Neural cell (in vitro differentiated cells): ENCODE data around the gene CLSTN2. TPM values are rescaled to one million over a fixed set of nuclear protein-coding genes. Genes with fewer than 3 reads are reported as not detected.

Experiments
- H2AFZ ChIP-seq: fragments of 200-600, 300-800 bp; sonication (generic), shearing (Covaris generic); 2 replicates; pipeline ENCODE4 v1.6.0; 2014; ENCODE audit warnings: low read depth, mild to moderate bottlenecking, antibody characterized with exemption, low read length, moderate library complexity
- H3F3A ChIP-seq: fragments of 200-600 bp; shearing (Covaris generic); 2 replicates; pipeline ENCODE4 v1.6.1; 2016; ENCODE audit warnings: mild to moderate bottlenecking, moderate library complexity, mixed read lengths, antibody characterized with exemption, low read length; ENCODE audit not compliant: insufficient read depth, poor library complexity, severe bottlenecking
- H3K27ac ChIP-seq: fragments of 200-600, 300-800 bp; sonication (generic), shearing (Covaris generic); 2 replicates; pipeline ENCODE4 v1.5.1; 2014; ENCODE audit warnings: mild to moderate bottlenecking, low read length, moderate library complexity
- H3K27me3 ChIP-seq: fragments of 300-800, 200-600 bp; sonication (generic), shearing (Covaris generic); 2 replicates; pipeline ENCODE4 v1.6.0; 2014; ENCODE audit warnings: mild to moderate bottlenecking, low read depth, low read length, moderate library complexity; ENCODE audit not compliant: insufficient read depth
- H3K36me3 ChIP-seq: fragments of 300-800, 200-600 bp; sonication (generic), shearing (Covaris generic); 2 replicates; pipeline ENCODE4 v1.5.1; 2014; ENCODE audit warnings: mild to moderate bottlenecking, antibody characterized with exemption, low read length, moderate library complexity; ENCODE audit not compliant: insufficient read depth
- H3K4me2 ChIP-seq: fragments of 300-800, 200-600 bp; sonication (generic), shearing (Covaris generic); 2 replicates; pipeline ENCODE4 v1.6.0; 2014; ENCODE audit warnings: mild to moderate bottlenecking, low read length
- H3K4me3 ChIP-seq: fragments of 300-800, 200-600 bp; sonication (generic), shearing (Covaris generic); 2 replicates; pipeline ENCODE4 v1.5.1; 2014; ENCODE audit warnings: mild to moderate bottlenecking, low read length, moderate library complexity
- H3K79me2 ChIP-seq: fragments of 200-600 bp; shearing (Covaris generic); replicated peaks from 2 replicates; pipeline ENCODE4 v1.6.0; 2014; ENCODE audit warnings: mild to moderate bottlenecking, low read length, moderate library complexity; ENCODE audit not compliant: insufficient read depth
- H3K9ac ChIP-seq: fragments of 300-800, 200-600 bp; sonication (generic), shearing (Covaris generic); 2 replicates; pipeline ENCODE4 v1.6.1; 2016; ENCODE audit warnings: mild to moderate bottlenecking, low read length, mixed read lengths
- H3K9me2 ChIP-seq: fragments of 200-600 bp; shearing (Covaris generic); 2 replicates; pipeline ENCODE4 v1.6.1; 2016; ENCODE audit warnings: mild to moderate bottlenecking, low read length, mixed read lengths; ENCODE audit not compliant: insufficient read depth
- H3K9me3 ChIP-seq: fragments of 200-600, 300-800 bp; sonication (generic), shearing (Covaris generic); 2 replicates; pipeline ENCODE4 v1.6.1; 2016; ENCODE audit warnings: mild to moderate bottlenecking, mixed run types, low read length, moderate library complexity, mixed read lengths
- H4K20me1 ChIP-seq: fragments of 200-600 bp; shearing (Covaris generic); 2 replicates; pipeline ENCODE4 v1.6.1; 2016; ENCODE audit warnings: mild to moderate bottlenecking, mixed run types; ENCODE audit not compliant: insufficient read depth
- EP300 ChIP-seq: fragments of 450-650 bp; conservative IDR thresholded peaks from 2 replicates; pipeline ENCODE4 v1.6.1; 2014; ENCODE audit warnings: antibody characterized with exemption, mild to moderate bottlenecking, moderate library complexity; ENCODE audit not compliant: poor library complexity, severe bottlenecking
- EZH2 ChIP-seq: fragments of 200-600, 300-800 bp; shearing (Covaris generic), sonication (generic); IDR thresholded peaks from 2 replicates; pipeline ENCODE4 v1.6.1; 2014; ENCODE audit warnings: antibody characterized with exemption, low read length, borderline replicate concordance, mild to moderate bottlenecking; ENCODE audit not compliant: insufficient read depth, poor library complexity, severe bottlenecking
- MXI1 ChIP-seq: fragments of 450-650 bp; conservative IDR thresholded peaks from 2 replicates; pipeline ENCODE4 v1.6.1; 2014; ENCODE audit warnings: antibody characterized with exemption, mild to moderate bottlenecking; ENCODE audit not compliant: poor library complexity, severe bottlenecking
- POLR2AphosphoS5 ChIP-seq: IDR thresholded peaks from 2 replicates; pipeline ENCODE4 v1.6.1; 2012
- RAD21 ChIP-seq: fragments of 450-650 bp; conservative IDR thresholded peaks from 2 replicates; pipeline ENCODE4 v1.6.1; 2014; ENCODE audit warnings: antibody characterized with exemption, mild to moderate bottlenecking, moderate library complexity
- SMC3 ChIP-seq: fragments of 450-650 bp; conservative IDR thresholded peaks from 2 replicates; pipeline ENCODE4 v1.6.1; 2014; ENCODE audit warnings: antibody characterized with exemption, mild to moderate bottlenecking, moderate library complexity; ENCODE audit not compliant: poor library complexity
- TAF1 ChIP-seq: IDR thresholded peaks from 2 replicates; pipeline ENCODE4 v1.6.1; 2012; ENCODE audit warnings: low read depth
- polyA plus RNA-seq: library from polyadenylated mRNA; depleted of rRNA; stranded (reverse); fragments of >200 nt; gene quantifications from 2 replicates; pipeline ENCODE4 v1.2.3, GENCODE V29; 2014
- TF ChIP-seq, protein P1 (sequence below): IDR thresholded peaks from 2 replicates; pipeline ENCODE4 v1.6.1; 2012; ENCODE audit warnings: borderline replicate concordance
- TF ChIP-seq, protein P2 (sequence below): fragments of 450-650 bp; IDR thresholded peaks from 2 replicates; pipeline ENCODE4 v1.5.1; 2014; ENCODE audit warnings: antibody characterized with exemption, mild to moderate bottlenecking, moderate library complexity; ENCODE audit not compliant: poor library complexity, severe bottlenecking

Gene CLSTN2
- polyA plus RNA-seq, 1 donor from 2014 or later: 10.7 TPM

DNA sequence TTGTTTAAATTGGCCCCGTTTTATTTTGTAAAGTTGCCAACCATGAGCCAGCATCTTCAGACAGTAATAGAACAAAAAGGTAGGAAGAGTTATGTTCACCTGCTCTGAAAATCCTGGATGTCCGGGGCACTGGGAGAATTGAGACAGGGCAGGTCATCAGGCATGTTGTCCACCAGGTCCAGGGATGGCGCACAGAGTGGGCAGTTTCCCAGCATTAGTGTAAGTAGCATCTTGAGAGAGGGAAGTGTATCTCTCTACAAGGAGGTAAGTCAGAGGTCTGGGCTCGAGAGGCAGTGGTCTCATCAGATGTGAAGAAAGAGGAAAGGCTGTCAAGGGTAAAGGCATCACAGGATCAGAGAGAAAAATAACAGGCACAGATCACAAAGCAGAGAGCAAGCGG lies 339.4 kb downstream of the CLSTN2 start:
- no peaks in the 10 kb centered on the region for H3K27me3 ChIP-seq
- H3K36me3 ChIP-seq: no peaks in the 10 kb centered on the region

DNA sequence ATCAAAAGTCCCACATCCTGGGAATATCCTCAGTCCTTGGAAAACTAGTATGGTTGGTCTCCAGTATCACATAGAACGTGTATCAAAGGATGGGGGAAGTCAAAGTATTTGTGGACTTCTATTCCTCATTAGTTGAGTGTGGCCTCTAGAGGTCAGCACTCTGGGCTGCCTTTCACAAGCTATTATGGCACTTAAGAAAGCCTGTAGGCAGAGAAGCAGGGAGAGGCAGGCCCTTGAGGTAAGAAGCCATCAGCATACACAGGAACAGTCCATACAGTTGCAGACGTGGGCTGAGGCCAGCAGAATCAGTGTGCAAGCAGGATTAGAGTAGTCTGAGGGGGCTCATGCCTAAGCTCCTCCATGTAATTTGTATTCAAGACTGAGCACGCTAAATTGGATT lies 341.7 kb downstream of the CLSTN2 start:
- Histone ChIP-seq H3F3A (no peaks in the 10 kb centered on the region), H3K9me3 (no peaks in the 10 kb centered on the region), H3K9me2 (no peaks in the 10 kb centered on the region), H3K4me2 (no peak overlapping the region), H3K27me3 (no peaks in the 10 kb centered on the region), H3K27ac (no peak overlapping the region), H3K79me2 (no peaks in the 10 kb centered on the region), H4K20me1 (no peaks in the 10 kb centered on the region), H3K9ac (no peak overlapping the region), H3K4me3 (no peak overlapping the region), H2AFZ (no peak overlapping the region), H3K36me3 (no peaks in the 10 kb centered on the region)
- TF ChIP-seq EP300 (no peak), POLR2AphosphoS5 (no peak), MXI1 (no peak), TAF1 (no peak), SMC3 (no peak), EZH2 (no peak), RAD21 (no peak)
- TF ChIP-seq, protein P1, sequence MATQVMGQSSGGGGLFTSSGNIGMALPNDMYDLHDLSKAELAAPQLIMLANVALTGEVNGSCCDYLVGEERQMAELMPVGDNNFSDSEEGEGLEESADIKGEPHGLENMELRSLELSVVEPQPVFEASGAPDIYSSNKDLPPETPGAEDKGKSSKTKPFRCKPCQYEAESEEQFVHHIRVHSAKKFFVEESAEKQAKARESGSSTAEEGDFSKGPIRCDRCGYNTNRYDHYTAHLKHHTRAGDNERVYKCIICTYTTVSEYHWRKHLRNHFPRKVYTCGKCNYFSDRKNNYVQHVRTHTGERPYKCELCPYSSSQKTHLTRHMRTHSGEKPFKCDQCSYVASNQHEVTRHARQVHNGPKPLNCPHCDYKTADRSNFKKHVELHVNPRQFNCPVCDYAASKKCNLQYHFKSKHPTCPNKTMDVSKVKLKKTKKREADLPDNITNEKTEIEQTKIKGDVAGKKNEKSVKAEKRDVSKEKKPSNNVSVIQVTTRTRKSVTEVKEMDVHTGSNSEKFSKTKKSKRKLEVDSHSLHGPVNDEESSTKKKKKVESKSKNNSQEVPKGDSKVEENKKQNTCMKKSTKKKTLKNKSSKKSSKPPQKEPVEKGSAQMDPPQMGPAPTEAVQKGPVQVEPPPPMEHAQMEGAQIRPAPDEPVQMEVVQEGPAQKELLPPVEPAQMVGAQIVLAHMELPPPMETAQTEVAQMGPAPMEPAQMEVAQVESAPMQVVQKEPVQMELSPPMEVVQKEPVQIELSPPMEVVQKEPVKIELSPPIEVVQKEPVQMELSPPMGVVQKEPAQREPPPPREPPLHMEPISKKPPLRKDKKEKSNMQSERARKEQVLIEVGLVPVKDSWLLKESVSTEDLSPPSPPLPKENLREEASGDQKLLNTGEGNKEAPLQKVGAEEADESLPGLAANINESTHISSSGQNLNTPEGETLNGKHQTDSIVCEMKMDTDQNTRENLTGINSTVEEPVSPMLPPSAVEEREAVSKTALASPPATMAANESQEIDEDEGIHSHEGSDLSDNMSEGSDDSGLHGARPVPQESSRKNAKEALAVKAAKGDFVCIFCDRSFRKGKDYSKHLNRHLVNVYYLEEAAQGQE: no peak
- TF ChIP-seq, protein P2, sequence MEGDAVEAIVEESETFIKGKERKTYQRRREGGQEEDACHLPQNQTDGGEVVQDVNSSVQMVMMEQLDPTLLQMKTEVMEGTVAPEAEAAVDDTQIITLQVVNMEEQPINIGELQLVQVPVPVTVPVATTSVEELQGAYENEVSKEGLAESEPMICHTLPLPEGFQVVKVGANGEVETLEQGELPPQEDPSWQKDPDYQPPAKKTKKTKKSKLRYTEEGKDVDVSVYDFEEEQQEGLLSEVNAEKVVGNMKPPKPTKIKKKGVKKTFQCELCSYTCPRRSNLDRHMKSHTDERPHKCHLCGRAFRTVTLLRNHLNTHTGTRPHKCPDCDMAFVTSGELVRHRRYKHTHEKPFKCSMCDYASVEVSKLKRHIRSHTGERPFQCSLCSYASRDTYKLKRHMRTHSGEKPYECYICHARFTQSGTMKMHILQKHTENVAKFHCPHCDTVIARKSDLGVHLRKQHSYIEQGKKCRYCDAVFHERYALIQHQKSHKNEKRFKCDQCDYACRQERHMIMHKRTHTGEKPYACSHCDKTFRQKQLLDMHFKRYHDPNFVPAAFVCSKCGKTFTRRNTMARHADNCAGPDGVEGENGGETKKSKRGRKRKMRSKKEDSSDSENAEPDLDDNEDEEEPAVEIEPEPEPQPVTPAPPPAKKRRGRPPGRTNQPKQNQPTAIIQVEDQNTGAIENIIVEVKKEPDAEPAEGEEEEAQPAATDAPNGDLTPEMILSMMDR: no peak

More for the DNA sequence above, 339.4 kb downstream of the CLSTN2 start:
- H4K20me1 ChIP-seq: no peaks in the 10 kb centered on the region
- no peaks in the 10 kb centered on the region for H3K79me2 ChIP-seq
- H3K4me2 ChIP-seq: no peak overlapping the region
- no peaks in the 10 kb centered on the region for H3F3A ChIP-seq
- H3K9me3 ChIP-seq: no peaks in the 10 kb centered on the region
- H3K27ac ChIP-seq: no peak overlapping the region
- H3K9ac ChIP-seq: no peak overlapping the region
- H3K4me3 ChIP-seq: no peak overlapping the region
- H2AFZ ChIP-seq: no peak overlapping the region
- no peaks in the 10 kb centered on the region for H3K9me2 ChIP-seq
- TF ChIP-seq RAD21: no peak
- no peak for TF ChIP-seq TAF1
- TF ChIP-seq EP300: no peak
- TF ChIP-seq POLR2AphosphoS5: no peak
- TF ChIP-seq SMC3: no peak
- TF ChIP-seq, protein P1: no peak
- TF ChIP-seq, protein P2: no peak
- TF ChIP-seq MXI1: no peak
- no peak for TF ChIP-seq EZH2
